Mucosa of rectum (tissue), 2 donors: ENCODE data around the gene GRM6.

Source experiments
- H3K27ac ChIP-seq, 2 donors: one replicate each; pipeline ENCODE4 v1.7.0; 2013; ENCODE audit warnings: inconsistent platforms in 2 of 2, low read depth in 2 of 2, low read length in 2 of 2
- H3K27me3 ChIP-seq, 2 donors: one replicate each; pipeline ENCODE4 v1.7.0; 2013; ENCODE audit warnings: low read length in 2 of 2; ENCODE audit not compliant: control insufficient read depth in 2 of 2, insufficient read depth in 2 of 2
- H3K36me3 ChIP-seq, 2 donors: one replicate each; pipeline ENCODE4 v1.7.0; 2013; ENCODE audit warnings: low read length in 2 of 2; ENCODE audit not compliant: control insufficient read depth in 2 of 2, insufficient read depth in 2 of 2
- H3K4me1 ChIP-seq, 2 donors: one replicate each; pipeline ENCODE4 v1.7.0; 2013; ENCODE audit warnings: low read length in 2 of 2, mild to moderate bottlenecking in 1 of 2; ENCODE audit not compliant: control insufficient read depth in 2 of 2, insufficient read depth in 2 of 2
- H3K4me3 ChIP-seq, 2 donors: one replicate each; pipeline ENCODE4 v1.7.0; 2013; ENCODE audit warnings: low read length in 2 of 2
- H3K9ac ChIP-seq, 2 donors: one replicate each; pipeline ENCODE4 v1.7.0; 2013; ENCODE audit warnings: low read length in 2 of 2, low read depth in 1 of 2, mild to moderate bottlenecking in 1 of 2
- H3K9me3 ChIP-seq, 2 donors: one replicate each; pipeline ENCODE4 v1.7.0; 2013; ENCODE audit warnings: low read length in 2 of 2; ENCODE audit not compliant: control insufficient read depth in 2 of 2
- donor health status: healthy.
- donor health status: Normal muscosa, but diverticular disease.

GRM6 gene

DNA sequence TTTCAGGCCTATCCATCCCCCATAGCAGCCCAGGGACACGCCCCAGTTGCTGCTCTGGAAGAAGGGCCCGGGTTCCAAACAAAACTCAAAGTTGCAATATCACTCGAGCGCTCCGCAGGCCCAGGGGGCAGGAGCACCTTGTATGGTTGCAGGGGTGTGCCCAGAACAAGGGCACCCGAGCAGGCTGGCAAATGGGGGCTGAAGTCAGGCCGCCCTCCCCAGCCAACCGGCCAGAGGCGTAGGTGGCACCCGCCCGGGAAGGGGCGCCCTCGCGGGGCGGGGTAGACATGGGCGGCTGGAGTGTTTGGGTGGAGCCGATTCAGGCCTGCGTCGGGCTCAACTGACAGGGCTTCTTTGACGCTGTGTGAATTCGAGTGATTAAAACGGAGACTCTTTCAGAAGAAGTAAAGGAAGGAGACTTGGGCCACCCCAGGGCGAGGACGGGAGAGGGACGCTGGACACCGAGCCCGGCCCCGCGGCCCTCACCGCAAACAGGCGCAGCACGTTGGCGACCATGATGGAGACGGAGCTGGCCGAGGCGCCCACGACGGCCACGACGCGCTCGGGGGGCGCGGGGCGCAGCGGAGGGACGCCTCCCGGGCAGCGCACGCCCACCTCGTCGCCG, 1.1 kb downstream of the GRM6 start:
- Histone ChIP-seq H3K27ac (no peak overlapping the region), H3K9ac (no peak overlapping the region), H3K4me3 (no peak overlapping the region), H3K36me3 (no peaks in the 10 kb centered on the region), H3K9me3 (peaks cover 8 to 9% of the 10 kb centered on the region in 2 donors), H3K4me1 (no peaks in the 10 kb centered on the region), H3K27me3 (no peaks in the 10 kb centered on the region)

DNA sequence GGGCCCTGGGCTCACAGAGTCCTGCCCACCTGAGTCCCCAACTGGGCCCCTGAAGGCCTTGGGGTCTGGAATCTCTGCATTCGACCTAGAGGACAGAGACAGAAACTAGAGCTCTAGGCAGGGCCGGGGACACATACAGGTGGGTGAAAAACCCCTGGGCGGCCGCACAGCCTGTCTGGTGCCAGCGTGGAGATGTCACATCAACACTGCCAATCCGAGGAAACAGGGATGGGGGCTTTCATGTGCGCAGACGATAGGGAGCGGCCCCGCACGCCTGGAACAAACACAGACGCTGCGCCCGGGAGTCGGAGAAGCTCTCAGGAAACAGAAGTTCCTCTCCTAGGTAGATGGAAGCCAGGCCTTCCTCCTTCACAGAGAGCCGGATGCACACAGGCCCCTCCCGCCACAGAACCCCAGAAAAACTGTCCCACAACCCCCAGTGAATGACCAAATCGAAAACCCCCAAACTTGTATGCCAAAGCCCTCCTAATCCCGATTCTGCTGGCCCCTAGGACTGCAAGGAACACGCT, 1.8 kb downstream of the GRM6 start:
- Histone ChIP-seq H3K9me3 (peaks cover 8 to 9% of the 10 kb centered on the region in 2 donors), H3K4me3 (no peak overlapping the region), H3K4me1 (no peaks in the 10 kb centered on the region), H3K27me3 (no peaks in the 10 kb centered on the region), H3K9ac (no peak overlapping the region), H3K27ac (no peak overlapping the region), H3K36me3 (no peaks in the 10 kb centered on the region)

DNA sequence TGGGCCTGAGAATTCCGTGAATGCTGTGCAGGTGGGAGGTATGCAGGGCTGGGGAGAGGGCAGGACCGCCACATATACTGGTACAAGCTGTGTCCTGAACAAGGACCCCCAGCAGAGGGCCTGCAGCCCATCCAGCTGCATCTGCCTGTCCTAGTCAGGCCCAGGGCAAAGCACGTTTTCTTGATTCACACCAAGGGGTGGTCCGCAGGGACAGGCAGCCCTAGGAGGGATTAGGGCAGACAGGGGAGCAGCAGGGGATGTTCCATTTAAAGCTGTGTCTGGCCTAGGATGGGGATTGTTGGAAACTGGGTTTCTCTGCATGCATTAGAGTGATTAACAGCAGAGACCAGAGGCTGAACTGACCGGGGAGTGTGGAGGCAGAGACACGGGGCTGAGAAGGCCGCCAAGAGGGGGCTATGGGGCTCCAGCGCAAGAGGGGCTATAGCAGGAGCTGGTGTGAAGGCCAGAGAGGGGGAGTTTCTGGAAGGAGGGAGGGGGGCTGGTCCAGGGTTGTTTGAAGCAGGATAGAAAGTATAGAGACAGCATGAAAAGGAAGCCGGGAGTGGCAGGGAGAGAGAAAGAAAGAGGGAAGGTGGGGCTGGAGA, 2.7 kb downstream of the GRM6 start:
- Histone ChIP-seq H3K4me3 (no peak overlapping the region), H3K9me3 (peaks cover 7 to 8% of the 10 kb centered on the region in 2 donors), H3K36me3 (no peaks in the 10 kb centered on the region), H3K27ac (no peak overlapping the region), H3K9ac (no peak overlapping the region), H3K27me3 (no peaks in the 10 kb centered on the region), H3K4me1 (no peaks in the 10 kb centered on the region)

DNA sequence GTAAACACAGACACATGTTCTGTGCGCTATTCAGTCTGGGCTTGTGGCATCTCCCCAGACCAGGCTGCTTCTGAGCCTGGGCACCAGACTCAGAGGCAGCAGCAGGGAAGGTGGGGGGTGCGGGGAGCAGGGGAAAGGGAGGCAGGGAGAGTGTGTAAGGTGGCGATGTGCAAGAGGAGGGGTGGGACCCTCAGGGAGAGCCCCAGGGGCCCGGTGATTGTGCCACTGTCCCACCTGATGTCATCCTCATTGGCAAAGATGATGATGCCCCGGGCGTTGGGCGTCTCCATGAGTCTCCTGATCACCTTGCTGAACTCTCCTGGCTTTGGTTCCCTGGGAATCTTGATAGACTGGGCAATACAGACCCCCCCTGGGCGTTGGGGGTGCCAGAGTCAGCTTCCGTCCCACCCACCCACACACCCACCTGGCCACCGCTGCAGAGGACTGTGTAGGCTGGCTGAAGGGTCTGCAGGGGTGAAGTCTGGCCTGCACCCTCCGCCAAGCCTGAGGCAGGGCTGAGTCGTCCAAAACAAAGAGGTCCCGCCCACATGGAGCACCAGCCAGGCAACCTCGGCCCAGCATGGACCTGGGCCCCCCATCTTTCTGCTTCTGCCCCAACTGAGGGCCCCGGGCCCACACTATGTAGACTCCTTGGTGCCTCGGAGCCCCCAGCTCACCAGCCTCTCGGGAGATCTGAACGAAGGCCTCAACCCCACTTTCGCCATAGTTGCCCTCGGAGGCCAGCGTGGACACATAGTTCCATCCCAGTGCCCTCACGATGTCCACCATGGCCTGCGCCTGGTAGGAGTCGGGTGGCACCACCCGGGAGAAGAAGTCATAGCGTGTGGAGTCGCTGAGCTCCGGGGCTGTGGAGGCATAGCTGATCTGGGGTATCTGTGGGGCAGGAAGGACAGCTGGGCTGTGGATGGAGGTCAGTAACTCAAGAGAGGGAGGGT, 3.7 kb downstream of the GRM6 start:
- Histone ChIP-seq H3K27ac (no peak overlapping the region), H3K27me3 (no peaks in the 10 kb centered on the region), H3K4me1 (no peaks in the 10 kb centered on the region), H3K9me3 (peaks cover 7% of the 10 kb centered on the region in 2 donors), H3K4me3 (no peak overlapping the region), H3K9ac (no peak overlapping the region), H3K36me3 (no peaks in the 10 kb centered on the region)

DNA sequence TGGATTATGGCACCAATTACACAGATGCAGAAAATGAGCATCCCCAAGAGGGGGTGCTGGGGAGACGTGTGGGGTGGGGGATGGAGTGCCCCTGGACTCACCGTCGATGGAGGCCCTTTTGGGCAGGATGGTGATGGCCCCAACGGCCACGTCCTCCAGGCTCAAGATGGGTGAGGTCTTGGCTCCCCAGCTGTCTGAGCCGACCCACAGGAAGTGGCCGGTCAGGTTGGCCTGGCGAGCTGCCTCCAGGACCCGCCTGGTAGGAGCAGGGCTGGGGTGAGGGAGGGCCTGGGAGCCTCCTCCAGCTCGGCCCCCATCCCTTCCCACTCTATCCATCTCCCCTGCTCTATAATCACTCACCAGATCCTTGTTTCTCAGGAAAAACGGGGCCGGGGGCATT, 4.6 kb downstream of the GRM6 start:
- peaks cover 7 to 9% of the 10 kb centered on the region in 2 donors for H3K9me3 ChIP-seq

DNA sequence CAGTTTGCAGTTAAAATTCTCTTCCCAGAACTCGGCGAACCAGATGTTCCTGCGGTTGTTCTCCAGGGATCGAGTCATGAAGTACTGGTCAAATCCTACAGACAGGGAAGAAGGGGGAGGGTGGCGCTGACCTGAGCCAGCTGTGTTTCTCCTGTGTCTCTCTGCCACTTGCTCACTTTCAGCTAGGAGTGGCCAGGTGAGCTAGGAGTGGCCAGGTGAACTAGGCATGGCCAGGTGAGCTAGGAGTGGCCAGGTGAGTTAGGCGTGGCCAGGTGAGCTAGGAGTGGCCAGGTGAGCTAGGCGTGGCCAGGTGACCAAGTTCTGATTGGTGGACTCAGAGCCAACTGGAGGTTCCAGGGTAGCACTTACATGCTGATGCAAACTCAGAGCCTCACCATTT, 5.8 kb downstream of the GRM6 start:
- Histone ChIP-seq H3K4me1 (no peaks in the 10 kb centered on the region), H3K4me3 (no peak overlapping the region), H3K27me3 (no peaks in the 10 kb centered on the region), H3K9me3 (peaks cover 7 to 12% of the 10 kb centered on the region in 2 donors), H3K9ac (no peak overlapping the region), H3K27ac (no peak overlapping the region), H3K36me3 (no peaks in the 10 kb centered on the region)

More for the DNA sequence above, 4.6 kb downstream of the GRM6 start:
- Histone ChIP-seq H3K9ac (no peak overlapping the region), H3K27me3 (no peaks in the 10 kb centered on the region), H3K4me3 (no peak overlapping the region), H3K27ac (no peak overlapping the region), H3K4me1 (no peaks in the 10 kb centered on the region), H3K36me3 (no peaks in the 10 kb centered on the region)

DNA sequence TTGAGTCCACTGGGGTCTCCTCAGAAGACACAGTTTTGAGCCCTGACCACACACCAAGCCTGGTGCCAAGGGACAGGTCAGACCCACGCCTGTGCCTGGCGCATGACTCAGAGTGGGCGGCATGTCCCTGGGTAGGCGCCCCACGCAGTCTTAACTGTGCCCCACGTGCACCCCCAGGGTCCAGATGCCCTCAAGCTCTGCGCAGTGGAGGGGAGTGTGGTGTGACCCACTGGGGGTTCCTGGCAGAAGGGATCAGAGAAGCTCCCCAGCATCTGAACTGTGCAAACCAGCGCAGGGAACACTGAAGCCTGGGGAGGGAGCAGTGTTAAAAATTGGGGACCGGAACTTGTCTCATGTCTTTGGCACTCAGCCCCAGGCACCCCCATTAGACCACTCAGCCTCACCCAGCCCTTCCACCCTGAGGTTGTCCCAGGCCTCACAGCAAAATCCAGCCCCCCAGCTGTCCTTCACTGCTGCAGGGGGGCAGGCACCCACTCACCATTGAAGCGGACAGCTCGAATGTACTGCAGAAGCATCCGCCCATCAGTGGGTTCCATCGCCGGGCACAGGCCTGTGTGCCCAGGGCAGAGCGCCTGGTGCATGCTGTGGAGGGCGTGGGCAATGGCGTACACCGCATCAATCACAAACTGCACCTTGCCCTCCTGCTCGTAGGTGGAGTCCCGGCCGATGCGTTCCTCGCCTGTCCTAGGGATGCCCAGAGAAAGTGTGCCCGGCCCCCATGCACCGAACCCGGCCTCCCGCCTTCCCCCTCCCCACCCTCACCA, 6.5 kb downstream of the GRM6 start:
- H3K9me3 ChIP-seq: peaks cover 9 to 12% of the 10 kb centered on the region in 2 donors
- no peaks in the 10 kb centered on the region for H3K4me1 ChIP-seq
- H3K36me3 ChIP-seq: no peaks in the 10 kb centered on the region
- no peak overlapping the region for H3K27ac ChIP-seq
- no peak overlapping the region for H3K4me3 ChIP-seq
- H3K9ac ChIP-seq: no peak overlapping the region
- H3K27me3 ChIP-seq: no peaks in the 10 kb centered on the region

DNA sequence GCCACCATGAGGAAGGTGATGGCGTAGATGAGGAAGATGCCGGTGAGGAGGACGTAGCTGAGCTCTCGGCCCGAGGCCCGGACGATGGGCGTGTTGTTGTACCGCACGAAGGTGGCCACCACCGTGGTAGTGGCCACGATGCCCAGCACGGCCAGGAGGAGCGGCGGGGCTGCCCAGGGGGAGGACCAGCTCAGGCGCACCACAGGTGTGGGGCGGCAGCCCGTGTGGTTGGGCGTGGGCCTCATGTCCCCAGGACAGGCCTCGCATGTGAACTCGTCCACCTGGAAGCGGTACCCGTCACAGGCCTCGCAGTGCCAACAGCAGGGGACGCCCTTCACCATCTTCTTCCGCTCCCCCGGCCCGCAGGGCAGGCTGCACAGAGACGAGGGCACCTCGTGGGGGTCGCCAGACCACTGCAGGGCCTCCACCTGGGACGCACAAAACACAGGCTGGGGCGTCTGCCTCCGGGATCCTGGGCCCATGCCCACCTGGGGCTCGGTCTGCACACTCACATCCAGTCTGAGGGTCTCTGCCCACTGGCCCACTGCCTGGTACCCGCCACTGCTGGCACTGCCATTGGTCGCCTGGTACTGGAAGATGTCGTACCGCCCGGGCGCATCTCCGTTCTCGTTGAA, 8.7 kb downstream of the GRM6 start:
- Histone ChIP-seq H3K27ac (no peak overlapping the region), H3K4me3 (no peak overlapping the region), H3K27me3 (no peaks in the 10 kb centered on the region), H3K36me3 (no peaks in the 10 kb centered on the region), H3K9me3 (peaks cover 10 to 14% of the 10 kb centered on the region in 2 donors), H3K9ac (no peak overlapping the region), H3K4me1 (no peaks in the 10 kb centered on the region)
